GM12878 (cell line): ENCODE results near the gene TAMALIN. TPM values are rescaled to one million over a fixed set of nuclear protein-coding genes. Genes with fewer than 3 reads are reported as not detected.

Experiments
- ATAC-seq: fragments of 200-7000 bp; cut with Tn5 transposase; 3 replicates; pipeline ENCODE4 v1.9.1; 2020; ENCODE audit warnings: mild to moderate bottlenecking, moderate library complexity
- BruUV-seq: library from RNA; stranded (reverse); fragments of 400-500 nt; replicated peaks from 2 replicates; lab custom pipeline; 2021; lab: Mats Ljungman, UMichigan
- CTCF ChIA-PET: fragments of 300-600 bp; sonication (Branson Sonifier 250); formaldehyde crosslinking; extraction: SDS; loops from one replicate; lab custom pipeline; 2021; ENCODE audit warnings: inconsistent platforms; lab: Yijun Ruan, JAX
- POLR2A ChIA-PET: fragments of 350-600 bp; formaldehyde crosslinking; extraction: SDS; loops from one replicate; lab custom pipeline; 2021; ENCODE audit warnings: inconsistent platforms; lab: Charles Lee
- RAD21 ChIA-PET: fragments of 300-600 bp; sonication (Branson Sonifier 250); formaldehyde crosslinking; loops from one replicate; lab custom pipeline; 2023; ENCODE audit warnings: antibody characterized with exemption; ENCODE audit not compliant: unreplicated experiment; lab: Charles Lee
- SMC1A ChIA-PET: fragments of 300-600 bp; sonication (Branson Sonifier 250); formaldehyde crosslinking; loops from one replicate; lab custom pipeline; 2023; ENCODE audit not compliant: unreplicated experiment, uncharacterized antibody; lab: Charles Lee
- DNase-seq: peaks from one replicate; pipeline ENCODE4 v3.0.0-alpha.2; 2011; ENCODE audit warnings: low read depth, low spot score
- FAIRE-seq: peaks from 3 replicates; lab custom pipeline; 2011; peaks lifted over from hg19 to GRCh38; lab: Jason Lieb, UNC
- H2AFZ ChIP-seq: 2 replicates; pipeline ENCODE4 v1.6.0; 2011; ENCODE audit warnings: low read depth, low read length, control low read depth; ENCODE audit not compliant: control insufficient read depth
- H3K27ac ChIP-seq: 2 replicates; pipeline ENCODE4 v1.5.1; 2011; ENCODE audit warnings: control low read depth; ENCODE audit not compliant: control insufficient read depth, insufficient read depth
- H3K27me3 ChIP-seq, 2 experiments: replicated peaks in 1 of 2; 2 replicates each; pipeline versions ENCODE4 v1.6.0 to v1.6.1; 2011; ENCODE audit warnings: low read length in 1 of 2; ENCODE audit not compliant: control insufficient read depth in 2 of 2, insufficient read depth in 2 of 2
- H3K36me3 ChIP-seq, 2 experiments: 2 replicates each; pipeline ENCODE4 v1.5.1; 2011; ENCODE audit warnings: low read length in 1 of 2; ENCODE audit not compliant: control insufficient read depth in 2 of 2, insufficient read depth in 2 of 2
- H3K4me1 ChIP-seq: 2 replicates; pipeline ENCODE4 v1.6.1; 2011; ENCODE audit warnings: mild to moderate bottlenecking, low read length, moderate library complexity, mixed read lengths; ENCODE audit not compliant: control insufficient read depth, insufficient read depth
- H3K4me2 ChIP-seq: 2 replicates; pipeline ENCODE4 v1.6.0; 2011; ENCODE audit warnings: control low read depth; ENCODE audit not compliant: control insufficient read depth, insufficient read depth
- H3K4me3 ChIP-seq: fragments of 200-600 bp; sonication (generic); 2 replicates; pipeline ENCODE4 v1.5.1; 2016
- H3K79me2 ChIP-seq: 2 replicates; pipeline ENCODE4 v1.6.0; 2011; ENCODE audit warnings: low read length; ENCODE audit not compliant: control insufficient read depth, insufficient read depth
- H3K9ac ChIP-seq: 2 replicates; pipeline ENCODE4 v1.8.0; 2011; ENCODE audit warnings: low read length, control low read depth, mixed read lengths; ENCODE audit not compliant: control insufficient read depth, insufficient read depth
- H3K9me3 ChIP-seq: replicated peaks from 3 replicates; pipeline ENCODE4 v1.5.1; 2011; ENCODE audit warnings: mild to moderate bottlenecking, low read length; ENCODE audit not compliant: control insufficient read depth, insufficient read depth
- H4K20me1 ChIP-seq: 2 replicates; pipeline ENCODE4 v1.6.0; 2011; ENCODE audit not compliant: control insufficient read depth, insufficient read depth
- BMI1 ChIP-seq: fragments of 450-650 bp; IDR thresholded peaks from 2 replicates; pipeline ENCODE4 v1.6.1; 2016; ENCODE audit warnings: mild to moderate bottlenecking, moderate library complexity, borderline replicate concordance
- E2F8 ChIP-seq: fragments of 450-650 bp; IDR thresholded peaks from 2 replicates; pipeline ENCODE4 v1.6.1; 2018; ENCODE audit warnings: mild to moderate bottlenecking, low read depth, moderate library complexity; ENCODE audit not compliant: partially characterized antibody
- HDAC2 ChIP-seq: fragments of 200-600 bp; sonication (generic); IDR thresholded peaks from 2 replicates; pipeline ENCODE4 v1.6.1; 2017
- KDM1A ChIP-seq: fragments of 200-600 bp; sonication (generic); IDR thresholded peaks from 2 replicates; pipeline ENCODE4 v1.6.1; 2016; ENCODE audit warnings: borderline replicate concordance
- NFIC ChIP-seq: IDR thresholded peaks from 2 replicates; pipeline ENCODE4 v1.6.1; 2012; ENCODE audit warnings: low read depth, mild to moderate bottlenecking, inconsistent platforms, low read length, moderate library complexity
- RAD21 ChIP-seq: IDR thresholded peaks from 2 replicates; pipeline ENCODE4 v1.6.1; 2011; ENCODE audit warnings: mild to moderate bottlenecking, low read depth, low read length, moderate library complexity; ENCODE audit not compliant: insufficient read depth
- SMARCA5 ChIP-seq: fragments of 450-650 bp; IDR thresholded peaks from 2 replicates; pipeline ENCODE4 v1.6.1; 2017; ENCODE audit warnings: mild to moderate bottlenecking
- STAT1 ChIP-seq: fragments of 450-650 bp; conservative IDR thresholded peaks from 2 replicates; pipeline ENCODE4 v1.6.1; 2014; ENCODE audit warnings: antibody characterized with exemption, mild to moderate bottlenecking
- YY1 ChIP-seq: IDR thresholded peaks from 2 replicates; pipeline ENCODE4 v1.6.1; 2011; ENCODE audit warnings: low read depth, mild to moderate bottlenecking, low read length
- ZNF622 ChIP-seq: fragments of 450-650 bp; IDR thresholded peaks from 2 replicates; pipeline ENCODE4 v1.6.1; 2017; ENCODE audit warnings: mild to moderate bottlenecking, inconsistent platforms
- WGBS: methylation state at CpG from one replicate; pipeline ENCODE4 v1.1.6; 2016; ENCODE audit warnings: low lambda C conversion rate; ENCODE audit not compliant: insufficient replicate concordance, insufficient coverage; ENCODE audit errors: missing lambda C conversion rate; 5-methylcytosine and 5-hydroxymethylcytosine counted together
- in situ Hi-C: fragments of 300-500 bp; cut with MboI; formaldehyde crosslinking; loops from 9 replicates; pipeline ENCODE4 v1.14.3; 2018; ENCODE audit warnings: mixed read lengths
- intact Hi-C: fragments of 100-400 bp; cut with micrococcal nuclease; formaldehyde crosslinking; loops from one replicate; pipeline ENCODE4 v1.14.2; 2022; ENCODE audit not compliant: unreplicated experiment
- polyA plus RNA-seq, 11 experiments: library from polyadenylated mRNA; depleted of rRNA in 4 of 11; unstranded in 6 of 11; stranded (reverse) in 5 of 11; fragments of >200 nt; fragmentation: Nextera tagmentation in 4 of 11; fragmentation: Illumina TruSeq in 1 of 11; extraction: Ambion mirVana in 4 of 11; extraction: Trizol in 1 of 11; gene quantifications; 1 replicate in 1 of 11; 2 replicates in 10 of 11; pipeline versions ENCODE4 v1.2.1 to v1.2.3, GENCODE V29; 2011 to 2016; ENCODE audit warnings: inconsistent platforms in 2 of 11, missing spikeins in 2 of 11, low read depth in 1 of 11
- total RNA-seq, 4 experiments: library from RNA; depleted of rRNA in 3 of 4; stranded (reverse); fragments of >200 nt in 3 of 4; fragmentation: Illumina TruSeq in 1 of 4; extraction: Trizol in 1 of 4; gene quantifications; 2 replicates each; pipeline versions ENCODE4 v1.2.1 to v1.2.3, GENCODE V29; 2013 to 2021
- TF ChIP-seq, protein P1 (sequence below): IDR thresholded peaks from 2 replicates; pipeline ENCODE4 v1.6.1; 2012; ENCODE audit warnings: low read length, inconsistent platforms

TAMALIN gene
- total and polyA plus RNA-seq, 10 of the 15 experiments (the other 5 are each of a cell fraction or from before 2014, with no cell fraction given) = 0.09 to 0.58 (median 0.19) TPM; not detected in 4

- Histone ChIP-seq H4K20me1 (no peaks in the 10 kb centered on the region), H3K27me3 (peaks cover 0 to 2% of the 10 kb centered on the region in 2 experiments; a peak in 2 of 4 replicates), H3K4me1 (peaks cover 1% of the 10 kb centered on the region; the same call in 1 of the 2 replicates), H3K9ac (no peak overlapping the region), H3K27ac (no peak overlapping the region), H3K4me3 (no peak overlapping the region), H3K36me3 (no peaks in the 10 kb centered on the region), H3K9me3 (no peaks in the 10 kb centered on the region), H2AFZ (no peak overlapping the region), H3K4me2 (no peak overlapping the region), H3K79me2 (no peaks in the 10 kb centered on the region)
- SMC1A ChIA-PET = interaction anchor here (1.0 kb wide), 1 partner anchor 9 kb away, joined by 4 read pairs; the partner anchor contains the start of gene TAMALIN
- BruUV-seq = no TSS peak
- TF ChIP-seq SMARCA5 (no peak), RAD21 (no peak), YY1 (no peak), NFIC (no peak), HDAC2 (no peak), KDM1A (no peak), ZNF622 (no peak), BMI1 (no peak), STAT1 (no peak), E2F8 (no peak)
- TF ChIP-seq, protein P1, sequence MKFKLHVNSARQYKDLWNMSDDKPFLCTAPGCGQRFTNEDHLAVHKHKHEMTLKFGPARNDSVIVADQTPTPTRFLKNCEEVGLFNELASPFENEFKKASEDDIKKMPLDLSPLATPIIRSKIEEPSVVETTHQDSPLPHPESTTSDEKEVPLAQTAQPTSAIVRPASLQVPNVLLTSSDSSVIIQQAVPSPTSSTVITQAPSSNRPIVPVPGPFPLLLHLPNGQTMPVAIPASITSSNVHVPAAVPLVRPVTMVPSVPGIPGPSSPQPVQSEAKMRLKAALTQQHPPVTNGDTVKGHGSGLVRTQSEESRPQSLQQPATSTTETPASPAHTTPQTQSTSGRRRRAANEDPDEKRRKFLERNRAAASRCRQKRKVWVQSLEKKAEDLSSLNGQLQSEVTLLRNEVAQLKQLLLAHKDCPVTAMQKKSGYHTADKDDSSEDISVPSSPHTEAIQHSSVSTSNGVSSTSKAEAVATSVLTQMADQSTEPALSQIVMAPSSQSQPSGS = no peak
- RAD21 ChIA-PET = no interaction called here
- CTCF ChIA-PET = interaction anchor here (12.2 to 15.5 kb wide), 2 partner anchors 9 to 22 kb away, joined by 334 to 412 read pairs; partner anchors contain the start of gene TAMALIN
- intact Hi-C loops (no loop called here), in situ Hi-C loops (no loop called here)
- no peak for FAIRE-seq
- no peak for ATAC-seq
- WGBS = 41% methylated on average over 8 of the region's 10 CpGs
- DNase-seq = no peak
- POLR2A ChIA-PET = no interaction called here
Measured at GRCh38 chr12:52015532-52016041, 8.8 kb downstream of the TAMALIN start.
